B cell (primary cell): ENCODE data around the gene IGFN1.

Source experiments
- CTCF ChIP-seq: fragments of 200-600 bp; IDR thresholded peaks from one replicate; pipeline ENCODE4 v1.8.0; 2022; ENCODE audit warnings: antibody characterized with exemption, mild to moderate bottlenecking
- EZH2 ChIP-seq: IDR thresholded peaks from 2 replicates; pipeline ENCODE4 v1.6.1; 2012; ENCODE audit warnings: borderline replicate concordance, low read depth, mild to moderate bottlenecking, moderate library complexity, low read length; ENCODE audit not compliant: insufficient read depth, poor library complexity, severe bottlenecking

DNA sequence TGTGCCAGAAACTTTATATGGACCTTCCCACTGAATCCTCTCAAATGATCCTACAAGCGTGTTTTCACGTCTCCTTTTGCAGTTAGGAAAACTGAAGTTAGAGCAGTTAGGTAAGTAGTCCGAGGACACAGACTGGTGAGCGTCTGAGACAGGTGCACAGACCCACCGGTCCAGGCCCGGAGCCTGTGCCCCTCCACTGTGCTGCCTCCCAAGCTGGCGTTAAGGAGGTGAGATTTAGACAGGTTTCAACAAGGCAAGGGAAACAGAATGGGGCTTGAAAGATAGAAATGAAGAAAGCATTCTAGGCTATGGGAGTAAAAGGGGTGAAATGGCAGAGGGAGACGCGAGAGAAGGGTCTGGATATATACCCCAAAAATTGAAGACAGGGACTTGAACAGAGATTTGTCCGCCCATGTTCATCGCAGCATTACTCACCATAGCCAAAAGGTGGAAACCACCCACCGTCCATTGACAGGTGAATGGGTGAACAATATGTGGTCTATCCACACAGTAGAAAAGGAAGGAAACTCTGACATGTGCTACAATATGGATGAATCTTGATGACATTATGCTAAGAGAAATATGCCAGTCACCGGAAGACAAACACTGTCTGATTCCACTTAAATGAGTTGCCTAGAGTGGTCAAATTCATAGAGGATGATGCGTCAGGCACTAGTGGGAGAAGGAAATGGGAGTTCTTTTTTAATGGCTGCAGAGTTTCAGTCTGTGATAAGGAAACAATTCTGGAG lies 77.0 kb downstream of the IGFN1 start:
- no peak for TF ChIP-seq CTCF
- no peak for TF ChIP-seq EZH2
